GM18951 (cell line): ENCODE data around the gene RNF180.

Experiments
- POLR2A ChIP-seq: IDR thresholded peaks from 4 replicates; pipeline ENCODE4 v1.6.1; 2011; ENCODE audit warnings: mild to moderate bottlenecking; ENCODE audit not compliant: insufficient read length, insufficient read depth; ENCODE audit errors: extremely low read depth
- in situ Hi-C: fragments of 300-500 bp; cut with MboI; formaldehyde crosslinking; loops from one replicate; pipeline ENCODE4 v1.12.0; 2022; ENCODE audit warnings: low sequenced_read_pairs, mixed read lengths, inconsistent platforms; ENCODE audit not compliant: unreplicated experiment

The RNF180 gene, protein sequence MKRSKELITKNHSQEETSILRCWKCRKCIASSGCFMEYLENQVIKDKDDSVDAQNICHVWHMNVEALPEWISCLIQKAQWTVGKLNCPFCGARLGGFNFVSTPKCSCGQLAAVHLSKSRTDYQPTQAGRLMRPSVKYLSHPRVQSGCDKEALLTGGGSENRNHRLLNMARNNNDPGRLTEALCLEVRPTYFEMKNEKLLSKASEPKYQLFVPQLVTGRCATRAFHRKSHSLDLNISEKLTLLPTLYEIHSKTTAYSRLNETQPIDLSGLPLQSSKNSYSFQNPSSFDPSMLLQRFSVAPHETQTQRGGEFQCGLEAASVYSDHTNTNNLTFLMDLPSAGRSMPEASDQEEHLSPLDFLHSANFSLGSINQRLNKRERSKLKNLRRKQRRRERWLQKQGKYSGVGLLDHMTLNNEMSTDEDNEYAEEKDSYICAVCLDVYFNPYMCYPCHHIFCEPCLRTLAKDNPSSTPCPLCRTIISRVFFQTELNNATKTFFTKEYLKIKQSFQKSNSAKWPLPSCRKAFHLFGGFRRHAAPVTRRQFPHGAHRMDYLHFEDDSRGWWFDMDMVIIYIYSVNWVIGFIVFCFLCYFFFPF

DNA sequence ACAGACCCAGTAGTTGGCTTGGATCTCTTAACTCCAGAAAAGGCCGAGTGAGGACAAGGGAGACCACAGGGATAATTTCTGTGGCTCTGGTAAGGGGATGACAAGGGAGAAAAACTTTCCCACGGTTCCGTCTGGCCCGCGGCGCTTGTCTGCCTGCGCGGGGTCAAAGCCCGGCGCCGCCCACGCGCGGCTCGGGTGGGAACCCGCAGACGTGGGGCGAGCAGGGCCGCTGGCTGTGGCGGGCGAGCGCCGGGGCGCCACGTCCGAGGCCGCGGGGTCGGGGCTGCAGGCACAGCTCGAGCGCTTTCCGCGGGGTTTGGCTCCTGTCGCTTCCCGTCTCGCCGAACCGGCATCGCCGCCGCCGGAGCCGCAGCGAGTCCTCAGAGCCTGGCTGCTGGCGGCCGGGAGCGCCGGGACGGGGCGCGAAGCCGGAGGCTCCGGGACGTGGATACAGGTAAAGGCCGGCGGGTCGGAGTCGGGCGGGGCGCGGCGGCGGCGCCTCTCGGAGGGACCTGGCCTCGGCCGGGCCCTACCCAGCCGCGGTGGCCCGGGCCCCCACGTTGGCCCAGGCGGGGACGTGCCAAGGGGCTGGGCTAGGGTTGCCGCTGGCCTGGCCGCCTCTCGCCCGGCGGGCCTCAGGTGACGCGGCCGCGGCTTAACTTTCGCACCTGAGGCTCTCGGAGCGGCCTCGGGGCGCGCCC lies at the start of gene RNF180:
Gene RNF180 (plus strand): TSS at position 344 of the 701 bp plus-strand sequence. CDS start 34,965 bp downstream, outside the sequence.
- TF ChIP-seq POLR2A, result no peak
- in situ Hi-C loops, result no loop called here

DNA sequence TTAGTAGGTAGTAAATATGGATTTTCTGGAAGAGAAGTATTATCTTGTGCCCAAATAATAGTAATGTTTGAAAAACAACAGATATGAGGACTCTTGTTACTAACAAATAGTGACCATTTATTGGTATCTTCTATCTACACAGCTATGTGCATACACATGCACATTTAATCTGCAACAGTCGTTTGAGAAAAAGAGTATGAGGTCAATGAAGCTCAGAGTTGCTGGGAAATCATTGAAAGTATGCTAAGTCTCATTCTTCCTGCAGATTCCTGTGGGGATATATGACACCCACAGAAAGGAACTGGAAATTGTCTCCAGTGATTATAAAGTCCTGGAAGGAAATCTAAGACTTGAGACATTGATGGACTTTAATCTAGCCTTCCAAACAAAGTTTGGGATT lies 40.1 kb upstream of the RNF180 start:
- in situ Hi-C loops, result loop anchor here (25.0 kb wide), 1 partner anchor 487 kb away; no protein-coding TSS in a partner anchor
- no peak for TF ChIP-seq POLR2A

DNA sequence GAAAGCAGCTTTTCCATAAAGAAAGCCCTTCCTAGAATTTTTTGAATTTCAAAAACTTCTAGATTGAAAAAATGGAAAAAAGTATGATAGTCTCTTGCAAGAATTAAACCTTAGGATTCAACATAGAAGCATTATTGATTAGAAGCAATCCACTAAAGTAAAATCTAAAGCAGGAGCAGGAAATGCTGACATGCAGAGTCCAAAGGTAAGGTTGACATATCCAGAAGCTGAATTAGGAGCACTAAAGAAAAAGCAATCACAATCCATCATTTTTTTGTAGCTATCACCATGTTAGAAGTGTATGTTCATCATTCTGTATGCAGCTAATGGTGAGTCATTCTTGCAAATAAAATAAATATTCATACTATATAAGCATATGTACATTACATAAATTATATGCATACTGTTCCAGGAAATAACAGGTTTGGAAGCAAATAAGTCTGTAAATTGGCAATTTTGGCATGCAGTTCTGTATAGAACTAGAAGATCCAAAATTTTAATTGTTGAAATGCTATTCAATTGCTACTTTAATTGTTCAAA lies 39.4 kb upstream of the RNF180 start:
- in situ Hi-C loops, result loop anchor here (25.0 kb wide), 1 partner anchor 486 kb away; no protein-coding TSS in a partner anchor
- no peak for TF ChIP-seq POLR2A

DNA sequence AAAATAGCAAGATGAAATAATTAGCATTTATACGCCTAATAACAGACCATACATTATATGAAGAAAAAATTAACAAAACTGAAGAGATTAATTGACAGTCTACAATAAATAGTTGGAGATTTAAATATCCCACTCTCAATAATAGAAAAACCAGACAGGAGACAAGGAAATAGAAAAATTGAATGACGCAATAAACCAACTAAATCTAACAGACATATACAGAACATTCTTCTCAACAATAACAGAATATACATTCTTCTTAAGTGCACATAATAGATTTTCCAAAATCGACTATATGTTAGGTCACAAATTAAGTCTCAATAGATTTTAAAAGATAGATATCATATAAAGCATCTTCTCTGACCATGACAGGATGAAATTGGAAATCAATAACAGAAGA lies 25.6 kb upstream of the RNF180 start:
- no peak for TF ChIP-seq POLR2A
- in situ Hi-C loops, result loop anchor here (25.0 kb wide), 1 partner anchor 472 kb away; no protein-coding TSS in a partner anchor

DNA sequence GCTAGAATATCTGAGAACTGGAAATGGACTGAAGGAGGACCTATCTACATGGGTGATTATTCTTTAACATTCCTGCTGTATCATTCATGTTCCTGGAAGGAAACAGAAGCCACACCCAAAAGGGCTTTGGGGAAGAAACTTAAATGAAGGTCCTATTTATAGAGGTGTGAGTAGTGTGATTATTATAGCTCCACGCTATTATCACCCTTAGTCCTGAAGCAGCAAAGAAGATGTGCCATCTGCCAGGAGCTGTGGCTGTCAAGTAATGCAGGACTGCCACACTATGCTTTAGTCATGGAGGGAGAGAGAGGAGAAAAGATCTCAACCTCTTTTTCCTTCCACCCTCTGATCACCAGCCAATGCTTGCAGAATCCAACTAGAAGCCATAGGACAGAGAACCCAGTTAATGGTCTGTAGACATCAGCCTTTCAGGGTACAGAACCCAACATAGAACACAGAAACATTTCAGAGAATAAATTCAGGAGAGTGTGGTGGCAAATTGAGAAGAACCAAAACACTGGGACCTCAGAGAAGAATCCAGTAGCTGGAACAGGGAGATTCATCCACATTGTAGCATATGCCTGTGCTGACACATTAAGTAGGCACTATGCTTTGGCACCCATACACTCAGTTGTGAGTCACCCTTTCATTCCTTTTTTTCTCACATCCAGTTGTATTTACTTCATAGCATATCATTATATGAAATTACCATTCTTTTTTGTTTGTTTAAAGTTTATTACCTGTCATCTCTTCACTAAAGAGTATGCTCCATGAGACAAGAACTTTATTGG lies 21.0 kb upstream of the RNF180 start:
- in situ Hi-C loops, result loop anchor here (25.0 kb wide), 1 partner anchor 468 kb away; no protein-coding TSS in a partner anchor
- no peak for TF ChIP-seq POLR2A

DNA sequence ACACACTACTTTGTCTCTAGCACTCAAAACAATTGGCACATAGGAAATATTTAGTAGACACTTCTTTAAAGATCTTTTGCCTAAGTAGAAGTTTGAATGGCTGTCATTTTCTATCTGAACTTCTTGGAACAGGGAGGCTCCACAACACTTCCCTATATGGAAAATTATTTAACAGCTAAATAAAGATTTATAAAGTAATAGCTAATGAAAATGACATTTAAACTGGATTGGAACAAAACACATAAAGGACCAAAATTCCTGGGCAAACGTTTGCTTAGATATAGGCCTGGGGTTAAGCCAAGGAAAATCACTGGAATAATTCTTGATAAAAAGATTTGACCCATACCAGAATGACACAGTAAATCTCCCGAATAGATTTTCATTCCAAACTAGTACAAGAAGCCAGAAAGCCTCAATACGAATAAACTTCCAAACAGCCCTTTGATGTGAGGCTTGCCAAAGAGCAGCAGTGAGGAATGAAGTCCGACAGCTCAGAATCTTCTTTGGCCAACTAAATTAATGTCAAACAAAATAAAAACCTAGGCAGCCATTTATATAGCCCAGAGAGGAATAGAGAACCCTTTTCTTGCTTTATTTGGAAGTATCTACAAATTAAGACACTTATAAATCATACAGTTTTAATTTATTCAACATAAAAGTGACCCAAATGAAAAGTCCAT lies 20.3 kb upstream of the RNF180 start:
- TF ChIP-seq POLR2A, result no peak
- in situ Hi-C loops, result loop anchor here (25.0 kb wide), 1 partner anchor 467 kb away; no protein-coding TSS in a partner anchor

DNA sequence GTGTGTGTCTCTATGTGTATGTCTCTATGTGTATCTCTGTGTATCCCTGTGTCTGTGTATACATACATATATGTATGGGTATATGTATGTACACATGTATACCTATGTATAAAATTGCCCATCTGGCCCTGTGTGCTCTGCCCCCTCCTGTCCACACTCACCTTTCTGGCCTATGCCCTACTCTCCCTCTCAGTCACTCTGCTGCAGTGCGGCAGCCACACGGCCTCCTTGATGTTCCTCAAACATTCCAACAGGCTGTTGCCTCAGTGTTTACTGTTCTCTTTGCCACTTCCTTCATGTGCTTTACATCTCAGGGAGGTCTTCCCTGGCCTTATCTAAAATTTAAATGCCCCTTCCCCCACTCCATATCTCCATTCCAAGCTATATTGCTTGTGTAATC lies 18.3 kb upstream of the RNF180 start:
- in situ Hi-C loops, result loop anchor here (25.0 kb wide), 1 partner anchor 465 kb away; no protein-coding TSS in a partner anchor
- no peak for TF ChIP-seq POLR2A

DNA sequence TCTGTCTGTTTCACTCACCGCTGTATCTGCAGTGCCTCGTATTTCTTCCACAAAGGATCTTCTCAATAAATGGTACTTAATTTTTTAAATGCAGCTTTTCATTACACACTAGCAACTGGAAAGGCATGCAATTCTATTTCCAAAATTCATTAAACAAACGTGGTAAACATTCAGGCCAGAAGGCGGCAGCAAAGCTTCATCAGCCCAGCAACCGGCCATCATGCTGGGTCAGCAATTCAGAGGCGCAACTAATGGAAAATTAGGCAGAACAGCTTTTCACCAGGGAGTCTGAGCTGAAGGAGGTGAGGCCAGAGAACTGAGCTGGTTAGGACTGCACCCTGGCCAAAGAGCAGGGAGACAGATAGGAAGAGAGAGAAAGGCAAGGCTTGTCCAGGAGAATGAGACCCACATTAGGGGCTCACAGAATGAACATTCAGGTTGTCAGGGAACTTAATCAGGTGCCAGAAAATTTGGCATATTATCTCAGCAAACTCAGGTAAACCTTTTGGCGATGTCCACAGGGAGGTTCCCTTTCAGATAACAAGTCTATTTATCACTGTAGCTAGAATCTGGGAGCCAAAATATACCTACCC lies 17.7 kb upstream of the RNF180 start:
- in situ Hi-C loops, result loop anchor here (25.0 kb wide), 1 partner anchor 464 kb away; no protein-coding TSS in a partner anchor
- TF ChIP-seq POLR2A, result no peak

DNA sequence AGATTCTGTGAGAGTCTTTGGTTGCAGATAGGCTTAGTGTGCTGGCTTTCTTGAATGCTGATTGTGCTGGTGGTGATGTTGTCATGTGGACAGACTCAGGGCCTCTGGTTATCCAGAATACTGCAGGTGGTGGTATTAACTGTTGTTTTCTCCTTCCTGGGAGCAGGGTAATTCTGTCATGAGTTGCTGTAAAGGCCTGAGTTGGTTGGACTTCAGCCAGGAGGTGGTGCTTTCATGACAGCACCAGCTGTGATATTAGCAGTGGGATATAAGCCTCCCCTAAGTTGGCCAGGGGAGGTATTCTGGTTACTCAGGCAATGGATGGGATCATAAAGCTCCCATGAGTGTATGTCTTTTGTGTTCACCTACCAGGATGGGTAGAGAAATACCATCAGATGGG lies 16.4 kb upstream of the RNF180 start:
- in situ Hi-C loops, result loop anchor here (25.0 kb wide), 1 partner anchor 463 kb away; no protein-coding TSS in a partner anchor
- TF ChIP-seq POLR2A, result no peak

DNA sequence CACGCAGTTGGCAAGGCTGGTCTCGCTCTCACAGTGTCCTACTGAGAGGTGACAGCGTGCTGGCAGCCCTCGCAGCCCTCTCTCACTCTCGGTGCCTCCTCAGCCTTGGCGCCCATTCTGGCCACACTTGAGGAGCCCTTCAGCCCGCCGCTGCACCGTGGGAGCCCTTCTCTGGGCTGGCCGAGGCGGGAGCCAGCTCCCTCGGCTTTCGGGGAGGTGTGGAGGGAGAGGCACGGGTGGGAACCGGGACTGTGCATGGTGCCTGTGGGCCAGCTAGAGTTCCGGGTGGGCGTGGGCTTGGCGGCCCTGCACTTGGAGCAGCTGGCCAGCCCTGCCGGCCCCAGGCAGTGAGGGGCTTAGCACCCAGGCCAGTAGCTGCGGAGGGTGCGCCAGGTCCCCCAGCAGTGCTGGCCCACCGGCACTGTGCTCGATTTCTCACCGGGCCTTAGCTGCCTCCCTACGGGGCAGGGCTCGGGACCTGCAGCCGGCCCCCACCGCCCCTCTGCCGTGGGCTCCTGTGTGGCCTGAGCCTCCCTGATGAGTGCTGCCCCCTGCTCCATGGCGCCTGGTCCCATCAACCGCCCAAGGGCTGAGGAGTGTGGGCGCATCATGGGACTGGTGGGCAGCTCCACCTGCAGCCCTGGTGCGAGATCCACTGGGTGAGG lies 15.7 kb upstream of the RNF180 start:
- TF ChIP-seq POLR2A, result no peak
- in situ Hi-C loops, result loop anchor here (25.0 kb wide), 1 partner anchor 462 kb away; no protein-coding TSS in a partner anchor

DNA sequence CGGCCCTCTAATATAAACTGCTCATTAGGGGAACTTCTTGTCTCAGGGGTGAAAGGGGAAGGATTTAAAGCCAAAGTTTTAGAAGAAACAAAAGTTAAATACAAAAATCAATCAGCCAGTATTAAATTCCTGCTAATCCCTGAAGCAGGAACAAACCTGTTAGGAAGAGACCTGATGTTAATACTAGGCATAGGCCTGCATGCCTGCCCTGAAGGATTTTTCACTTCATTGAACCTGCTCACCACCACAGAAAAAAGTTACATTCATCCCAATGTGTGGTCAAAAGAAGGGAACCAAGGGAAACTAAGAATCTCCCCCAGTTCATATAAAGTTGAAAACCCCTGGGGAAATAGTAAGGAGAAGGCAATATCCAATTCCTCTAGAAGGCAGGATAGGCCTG lies 9.4 kb upstream of the RNF180 start:
- in situ Hi-C loops, result no loop called here
- TF ChIP-seq POLR2A, result no peak
